ENCODE results near the gene NME8. TPM values are rescaled to one million over a fixed set of nuclear protein-coding genes. Genes with fewer than 3 reads are reported as not detected.

NME8 gene
- total and polyA plus RNA-seq, 11 donors = 0.36 to 0.91 TPM; not detected in 9

DNA sequence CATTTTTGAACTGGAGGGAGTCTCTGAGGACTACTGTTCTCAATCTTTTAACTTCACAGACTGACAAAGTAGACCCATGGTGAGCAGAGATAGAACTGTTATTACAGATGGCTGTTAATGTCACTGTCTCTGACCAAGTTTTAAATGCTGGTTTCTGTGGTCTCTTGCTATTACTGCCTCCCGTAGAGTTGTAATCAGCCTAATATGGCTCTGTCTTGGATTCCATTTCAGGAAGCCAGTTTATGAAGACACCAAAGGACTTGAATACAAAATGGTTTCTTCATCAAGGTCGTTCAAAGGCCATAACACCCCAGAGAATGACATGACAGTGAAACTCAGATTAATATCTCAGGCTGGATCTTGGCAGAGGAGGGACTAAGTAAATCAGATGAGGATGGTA lies 64.4 kb downstream of the NME8 start:
- Histone ChIP-seq H3K36me3 (peaks cover 0 to 16% (median 0%) of the 10 kb centered on the region in 9 donors), H3K4me1 (peaks cover 0 to 33% (median 7%) of the 10 kb centered on the region in 12 donors), H3K27ac (peak overlapping the region in 1 of 12 donors; percentile 9), H3K27me3 (peaks cover 0 to 19% (median 0%) of the 10 kb centered on the region in 9 donors), H3K9me3 (no peaks in the 10 kb centered on the region), H3K4me3 (no peak overlapping the region)
- TF ChIP-seq, protein P1, sequence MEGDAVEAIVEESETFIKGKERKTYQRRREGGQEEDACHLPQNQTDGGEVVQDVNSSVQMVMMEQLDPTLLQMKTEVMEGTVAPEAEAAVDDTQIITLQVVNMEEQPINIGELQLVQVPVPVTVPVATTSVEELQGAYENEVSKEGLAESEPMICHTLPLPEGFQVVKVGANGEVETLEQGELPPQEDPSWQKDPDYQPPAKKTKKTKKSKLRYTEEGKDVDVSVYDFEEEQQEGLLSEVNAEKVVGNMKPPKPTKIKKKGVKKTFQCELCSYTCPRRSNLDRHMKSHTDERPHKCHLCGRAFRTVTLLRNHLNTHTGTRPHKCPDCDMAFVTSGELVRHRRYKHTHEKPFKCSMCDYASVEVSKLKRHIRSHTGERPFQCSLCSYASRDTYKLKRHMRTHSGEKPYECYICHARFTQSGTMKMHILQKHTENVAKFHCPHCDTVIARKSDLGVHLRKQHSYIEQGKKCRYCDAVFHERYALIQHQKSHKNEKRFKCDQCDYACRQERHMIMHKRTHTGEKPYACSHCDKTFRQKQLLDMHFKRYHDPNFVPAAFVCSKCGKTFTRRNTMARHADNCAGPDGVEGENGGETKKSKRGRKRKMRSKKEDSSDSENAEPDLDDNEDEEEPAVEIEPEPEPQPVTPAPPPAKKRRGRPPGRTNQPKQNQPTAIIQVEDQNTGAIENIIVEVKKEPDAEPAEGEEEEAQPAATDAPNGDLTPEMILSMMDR (IDR thresholded peaks at IDR 0.05) = no peak
- TF ChIP-seq POLR2A (IDR thresholded peaks at IDR 0.05) = no peak
- ATAC-seq (no peak), DNase-seq (no peak)
- 46 to 63% (median 57%) methylated on average over 2 of the region's 2 CpGs for WGBS, 4 donors
- intact Hi-C loops (cut with DNase I) = loop anchor here in 2 of 10 donors (10.0 kb wide), 2 partner anchors 162 to 192 kb away; no protein-coding TSS in a partner anchor

DNA sequence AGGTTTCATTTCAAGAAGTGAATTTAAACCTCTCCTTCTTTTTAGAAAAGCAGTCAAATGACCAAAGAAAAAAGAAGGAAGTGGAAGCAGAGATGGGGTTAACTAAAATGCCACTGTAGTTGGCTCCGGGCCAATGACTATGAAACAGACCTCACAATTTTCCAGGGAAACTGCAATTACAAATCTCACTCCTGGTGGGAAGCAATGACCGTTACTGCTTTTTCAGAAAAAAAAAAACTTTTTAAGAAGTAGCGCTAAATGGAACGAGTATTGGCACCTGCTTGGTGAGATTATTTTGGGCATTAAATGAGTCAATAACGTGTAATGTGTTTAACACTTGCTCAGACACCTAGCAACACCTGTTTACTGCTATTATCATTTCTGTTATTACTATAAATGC lies 67.0 kb downstream of the NME8 start:
- 22 to 31% (median 26%) methylated on average over 5 of the region's 5 CpGs for WGBS, 4 donors
- ATAC-seq = no peak
- intact Hi-C loops (cut with DNase I) = loop anchor here in 8 of 10 donors (5.0 to 10.0 kb wide), 4 partner anchors 159 to 307 kb away; no protein-coding TSS in a partner anchor
- Histone ChIP-seq H3K4me1 (peaks cover 0 to 26% (median 9%) of the 10 kb centered on the region in 12 donors), H3K27me3 (peaks cover 0 to 21% (median under 1%) of the 10 kb centered on the region in 9 donors), H3K4me3 (peak overlapping the region in 10 of 12 donors; percentile 41 to 68 (median 59)), H3K36me3 (peaks cover 0 to 10% (median 0%) of the 10 kb centered on the region in 9 donors), H3K27ac (peak overlapping the region in 5 of 12 donors; percentile 73 to 88 (median 77)), H3K9me3 (no peaks in the 10 kb centered on the region)
- TF ChIP-seq POLR2A (IDR thresholded peaks at IDR 0.05) = no peak
- TF ChIP-seq, protein P1 (IDR thresholded peaks at IDR 0.05) = no peak
- peak in 3 of 5 donors; percentile 25 to 39 (median 29) for DNase-seq

DNA sequence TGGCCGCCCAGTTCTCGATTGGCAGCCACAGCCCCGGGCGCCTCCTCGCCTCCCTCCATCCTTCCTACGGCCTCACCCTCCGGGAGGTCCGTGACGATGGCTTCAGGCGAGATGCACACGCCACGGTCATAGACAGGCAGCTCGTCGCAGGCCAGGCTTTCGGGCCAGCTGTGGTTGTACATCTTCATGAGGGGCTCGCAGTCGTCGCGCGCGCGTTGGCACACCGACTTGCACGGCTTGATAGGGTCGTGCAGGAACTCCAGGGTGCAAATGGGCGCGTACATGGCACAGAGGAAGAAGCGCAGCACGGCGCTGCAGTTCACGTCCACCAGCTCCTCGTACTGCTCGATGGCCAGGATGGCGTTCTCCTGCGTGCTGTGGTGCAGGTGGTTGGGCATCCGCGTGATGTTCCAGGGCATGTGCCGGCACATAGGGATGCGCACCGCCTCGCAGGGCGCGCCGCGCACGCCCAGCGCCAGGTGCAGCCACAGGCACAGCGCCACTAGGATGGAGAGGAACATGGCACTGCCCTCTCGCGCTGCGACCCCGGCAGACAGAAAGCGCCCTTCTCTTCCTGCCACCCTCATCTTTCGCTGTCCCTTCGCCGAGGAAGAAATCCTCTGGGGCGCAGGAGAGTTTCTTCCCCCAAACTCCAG lies 67.7 kb downstream of the NME8 start:
- Histone ChIP-seq H3K36me3 (peaks cover 0 to 5% (median 0%) of the 10 kb centered on the region in 9 donors), H3K9me3 (no peaks in the 10 kb centered on the region), H3K27ac (peak overlapping the region in 8 of 12 donors; percentile 42 to 88 (median 74)), H3K4me1 (peaks cover 0 to 30% (median 9%) of the 10 kb centered on the region in 12 donors), H3K27me3 (peaks cover 0 to 21% (median 5%) of the 10 kb centered on the region in 9 donors), H3K4me3 (peak overlapping the region; percentile 33 to 68 (median 56))
- 6 to 8% (median 7%) methylated on average over 15 to 57 of the region's 57 CpGs for WGBS, 4 donors
- no peak for TF ChIP-seq POLR2A (IDR thresholded peaks at IDR 0.05)
- TF ChIP-seq, protein P1 (IDR thresholded peaks at IDR 0.05) = no peak
- peak in 2 of 4 donors; percentile 3 to 4 for ATAC-seq
- peak; percentile 10 to 65 (median 24) for DNase-seq
- intact Hi-C loops (cut with DNase I) = loop anchor here in 9 of 10 donors (2.0 to 10.0 kb wide), 5 partner anchors 159 to 306 kb away; no protein-coding TSS in a partner anchor
